Measurements from ENCODE around the gene ERF. TPM values are rescaled to one million over a fixed set of nuclear protein-coding genes. Genes with fewer than 3 reads are reported as not detected.

The ERF gene
- total RNA-seq, 1 experiment from 2014 or later, result 35.1 TPM

GRCh38 chr19:42248270-42249148 lies 6.4 kb downstream of the ERF start:
- Histone ChIP-seq H3K9me3 (replicated peaks) (no peaks in the 10 kb centered on the region), H3K27ac (no peak overlapping the region), H3K36me3 (peaks cover 6% of the 10 kb centered on the region), H3K4me3 (no peak overlapping the region), H3K27me3 (no peaks in the 10 kb centered on the region), H3K4me1 (peaks cover 2% of the 10 kb centered on the region; the same call in 1 of the 2 replicates)
- no peak for DNase-seq

DNA sequence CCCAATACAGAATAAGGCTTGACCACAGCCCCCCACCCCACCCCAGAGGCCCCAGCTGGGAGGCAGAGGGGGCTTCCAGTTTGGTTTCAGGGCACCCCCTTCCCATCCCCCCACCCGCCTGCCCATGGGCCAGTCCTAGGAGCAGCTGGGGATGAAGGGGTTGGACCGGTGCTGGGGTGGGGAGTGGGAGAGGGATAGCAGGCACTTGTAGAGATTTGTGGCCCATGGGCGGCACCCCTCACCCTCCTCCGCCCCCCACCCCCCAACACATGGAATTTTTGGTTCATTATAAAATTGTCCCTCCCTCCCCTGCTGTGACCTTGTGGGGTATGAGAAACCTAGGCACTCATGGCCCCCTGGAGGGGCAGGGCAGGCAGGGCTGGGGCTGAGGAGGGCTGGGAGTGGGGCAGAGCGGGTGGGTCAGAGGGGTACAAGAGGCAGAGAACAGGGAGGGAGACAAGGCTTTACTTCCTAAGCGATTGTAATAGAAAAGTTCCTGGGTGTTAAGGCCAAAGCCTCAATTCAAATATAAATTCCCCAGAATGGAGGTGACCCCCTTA lies 7.2 kb downstream of the ERF start:
- Histone ChIP-seq H3K4me3 (no peak overlapping the region), H3K4me1 (peaks cover 2% of the 10 kb centered on the region; the same call in 1 of the 2 replicates), H3K27me3 (no peaks in the 10 kb centered on the region), H3K27ac (no peak overlapping the region), H3K36me3 (peaks cover 6% of the 10 kb centered on the region), H3K9me3 (replicated peaks) (no peaks in the 10 kb centered on the region)
- DNase-seq, result no peak

- no peak overlapping the region for H3K4me3 ChIP-seq
- no peak for DNase-seq
- H3K9me3 ChIP-seq (replicated peaks), result no peaks in the 10 kb centered on the region
- H3K36me3 ChIP-seq, result peaks cover 6% of the 10 kb centered on the region
- H3K27me3 ChIP-seq, result no peaks in the 10 kb centered on the region
- no peak overlapping the region for H3K27ac ChIP-seq
- no peaks in the 10 kb centered on the region for H3K4me1 ChIP-seq
These were observed 7.8 kb downstream of the ERF start for GRCh38 chr19:42246922-42247639.

GRCh38 chr19:42246143-42246921 lies 8.6 kb downstream of the ERF start:
- Histone ChIP-seq H3K4me1 (no peaks in the 10 kb centered on the region; the same call in 1 of the 2 replicates), H3K4me3 (no peak overlapping the region), H3K36me3 (peaks cover 6% of the 10 kb centered on the region), H3K27ac (no peak overlapping the region), H3K9me3 (replicated peaks) (no peaks in the 10 kb centered on the region), H3K27me3 (no peaks in the 10 kb centered on the region)
- peak; percentile 46 to 57 for DNase-seq

DNA sequence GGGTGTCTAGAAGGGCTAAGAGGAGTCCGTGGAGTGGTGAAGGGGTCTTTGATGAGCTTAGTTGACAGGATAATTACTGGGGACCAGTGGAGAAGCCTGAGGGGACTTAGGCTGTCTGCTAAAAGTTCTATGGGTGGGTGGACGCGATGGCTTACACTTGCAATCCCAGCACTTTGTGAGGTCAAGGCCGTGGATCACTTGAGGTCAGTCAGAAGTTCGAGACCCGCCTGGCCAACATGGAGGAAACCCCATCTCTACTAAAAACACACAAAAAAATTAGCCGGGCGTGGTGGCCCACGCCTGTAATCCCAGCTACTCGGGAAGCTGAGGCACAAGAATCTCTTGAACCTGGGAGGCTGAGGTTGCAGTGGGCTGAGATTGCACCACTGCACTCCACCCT lies 9.7 kb downstream of the ERF start:
- peaks cover 6% of the 10 kb centered on the region for H3K36me3 ChIP-seq
- H3K27ac ChIP-seq, result no peak overlapping the region
- no peak for DNase-seq
- no peaks in the 10 kb centered on the region for H3K9me3 ChIP-seq (replicated peaks)
- H3K27me3 ChIP-seq, result no peaks in the 10 kb centered on the region
- H3K4me1 ChIP-seq, result no peaks in the 10 kb centered on the region; the same call in 1 of the 2 replicates
- H3K4me3 ChIP-seq, result no peak overlapping the region

DNA sequence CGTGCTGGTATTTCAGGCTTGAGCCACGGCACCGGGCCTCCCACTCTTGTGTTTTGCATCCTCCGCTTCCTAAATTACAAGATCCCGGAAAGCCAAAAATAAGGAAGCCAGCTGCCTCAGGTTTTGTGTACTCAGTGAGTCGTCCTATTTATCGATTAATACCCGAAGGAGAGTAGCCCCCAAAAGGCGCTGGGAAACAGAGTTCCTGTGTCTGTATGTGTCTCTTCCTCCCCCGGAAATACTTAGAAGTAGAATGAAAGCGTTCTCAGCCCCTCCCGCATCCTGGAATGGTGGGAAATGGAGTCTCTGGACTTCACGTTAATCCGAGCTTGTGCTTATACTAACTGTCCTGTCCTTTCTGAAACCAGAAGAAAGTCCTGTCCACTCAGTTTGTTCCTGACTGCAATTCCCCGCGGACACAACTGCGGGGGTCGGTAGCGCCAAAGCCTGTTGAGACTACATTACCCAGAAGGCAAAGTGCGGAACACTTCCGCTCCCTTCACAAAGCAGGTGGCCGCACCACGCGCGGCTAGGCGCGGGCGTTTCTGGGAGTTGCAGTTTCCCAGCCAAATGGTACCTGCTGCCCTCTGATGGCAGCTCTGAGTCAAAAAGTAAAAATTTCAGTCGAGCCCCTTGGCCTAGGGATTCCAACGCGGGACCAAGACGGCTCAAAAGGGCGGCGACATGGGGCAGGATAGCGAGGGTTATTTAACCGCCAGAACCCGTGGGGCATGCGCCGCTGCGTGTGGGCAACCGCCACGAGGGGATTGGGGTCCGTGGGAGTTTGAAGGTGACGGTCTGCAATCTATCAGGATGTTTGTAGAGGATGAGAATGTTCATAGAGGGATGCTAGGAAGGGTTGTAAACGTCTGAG lies 10.3 kb downstream of the ERF start:
- Histone ChIP-seq H3K9me3 (replicated peaks) (no peaks in the 10 kb centered on the region), H3K4me1 (no peaks in the 10 kb centered on the region; the same call in 1 of the 2 replicates)

DNA sequence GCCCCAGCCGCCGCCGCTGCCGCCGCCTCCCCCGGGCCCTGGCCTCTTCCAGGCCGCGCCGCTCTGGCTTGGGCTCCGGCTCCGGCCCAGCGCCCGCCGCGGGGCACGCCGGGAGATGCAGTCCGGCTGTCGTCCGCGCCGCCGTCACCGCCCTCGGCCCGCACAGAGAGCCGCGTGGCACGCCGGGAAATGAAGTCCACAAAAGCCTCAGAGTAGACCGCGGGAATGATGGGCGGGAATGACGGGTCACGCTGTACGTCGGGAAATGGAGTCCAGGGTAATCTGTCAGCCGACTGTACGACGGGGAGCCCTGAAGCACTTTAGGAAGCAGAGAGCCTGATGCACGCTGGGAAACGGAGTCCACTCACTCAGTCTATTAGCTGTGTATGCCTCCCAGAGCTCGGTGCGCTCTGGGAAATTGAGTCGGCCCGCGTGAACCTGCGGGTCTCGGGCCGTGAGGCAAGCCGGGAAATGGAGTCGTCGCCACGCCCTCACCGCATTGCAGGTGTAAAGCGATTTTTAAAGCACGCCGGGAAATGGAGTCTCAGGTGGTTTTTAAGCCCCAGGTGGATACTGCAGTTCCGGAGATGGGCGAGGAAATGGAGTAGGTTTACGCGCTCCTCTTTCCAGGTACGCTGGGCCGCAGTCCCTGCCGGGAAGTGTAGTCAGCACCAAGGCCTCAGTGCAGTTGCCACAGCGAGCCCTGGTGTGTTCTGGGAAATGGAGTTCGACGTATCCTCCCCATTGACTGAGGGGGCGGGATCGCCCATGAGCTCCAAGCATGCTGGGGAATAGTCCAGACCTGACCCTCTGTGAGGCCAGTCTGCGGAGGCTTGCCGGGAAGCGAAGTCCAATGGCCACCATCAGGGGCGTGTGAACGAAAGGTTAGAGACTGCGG lies 12.2 kb downstream of the ERF start, which contains the start of gene GSK3A:
Gene GSK3A, minus strand, starts transcription at position 91 of the 898 bp plus-strand sequence. CDS start 137 bp downstream, outside the sequence.
- DNase-seq, result peak; percentile 97 to 98
- peak within 1 kb of the TSS; percentile 70 for H3K4me3 ChIP-seq
- no peaks in the 10 kb centered on the region for H3K9me3 ChIP-seq (replicated peaks)
- peak within 1 kb of the TSS; percentile 36 for H3K27ac ChIP-seq
- H3K4me1 ChIP-seq, result no peaks in the 10 kb centered on the region; the same call in 1 of the 2 replicates
- peaks cover 3% of the 10 kb centered on the region; the same call in 1 of the 2 replicates for H3K36me3 ChIP-seq
- H3K27me3 ChIP-seq, result no peaks in the 10 kb centered on the region

More for the DNA sequence above, 10.3 kb downstream of the ERF start:
- Histone ChIP-seq H3K4me3 (peak overlapping the region; percentile 70), H3K36me3 (no peaks in the 10 kb centered on the region), H3K27ac (peak overlapping the region; percentile 22), H3K27me3 (no peaks in the 10 kb centered on the region)
- peak; percentile 93 to 96 for DNase-seq

GRCh38 chr19:42242069-42242511 lies 12.8 kb downstream of the ERF start:
- H3K9me3 ChIP-seq (replicated peaks), result no peaks in the 10 kb centered on the region
- no peaks in the 10 kb centered on the region for H3K27me3 ChIP-seq
- no peak for DNase-seq
- H3K27ac ChIP-seq, result peak overlapping the region; percentile 17; the same call in 1 of the 2 replicates
- no peaks in the 10 kb centered on the region; the same call in 1 of the 2 replicates for H3K4me1 ChIP-seq
- peak overlapping the region; percentile 70 for H3K4me3 ChIP-seq
- peaks cover 8% of the 10 kb centered on the region; the same call in 1 of the 2 replicates for H3K36me3 ChIP-seq

DNA sequence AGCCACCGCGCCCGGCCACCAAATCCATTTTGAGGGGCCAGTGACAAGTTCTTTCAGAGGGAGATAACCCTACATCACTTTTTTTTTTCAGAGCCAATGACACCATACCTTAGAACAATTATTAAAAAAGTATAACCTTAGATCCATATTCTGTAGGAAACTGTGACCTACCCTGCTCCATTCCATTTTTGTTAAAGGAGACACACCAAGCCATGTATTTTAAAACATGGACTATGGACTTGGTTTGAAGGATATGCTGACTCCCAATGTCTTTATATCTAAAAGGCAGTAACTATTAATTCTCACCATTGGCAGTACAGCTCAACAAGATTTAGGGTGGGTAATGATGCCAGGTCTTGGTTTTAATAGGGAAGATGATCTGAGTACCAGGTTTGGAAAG lies 13.6 kb downstream of the ERF start:
- Histone ChIP-seq H3K27ac (no peak overlapping the region), H3K4me1 (no peaks in the 10 kb centered on the region; the same call in 1 of the 2 replicates), H3K36me3 (peaks cover 12% of the 10 kb centered on the region; the same call in 1 of the 2 replicates), H3K27me3 (no peaks in the 10 kb centered on the region), H3K4me3 (peak overlapping the region; percentile 70), H3K9me3 (replicated peaks) (no peaks in the 10 kb centered on the region)
- DNase-seq, result no peak

GRCh38 chr19:42239544-42240220 lies 15.2 kb downstream of the ERF start:
- Histone ChIP-seq H3K27me3 (no peaks in the 10 kb centered on the region), H3K27ac (no peak overlapping the region), H3K9me3 (replicated peaks) (no peaks in the 10 kb centered on the region), H3K4me3 (no peak overlapping the region), H3K36me3 (peaks cover 21% of the 10 kb centered on the region), H3K4me1 (no peaks in the 10 kb centered on the region; the same call in 1 of the 2 replicates)
- no peak for DNase-seq

- Histone ChIP-seq H3K27ac (no peak overlapping the region), H3K4me3 (no peak overlapping the region), H3K4me1 (peaks cover 6% of the 10 kb centered on the region; the same call in 1 of the 2 replicates), H3K36me3 (peaks cover 58% of the 10 kb centered on the region), H3K9me3 (replicated peaks) (no peaks in the 10 kb centered on the region), H3K27me3 (no peaks in the 10 kb centered on the region)
- DNase-seq, result no peak
These were observed 19.7 kb downstream of the ERF start for GRCh38 chr19:42235181-42235580.

GRCh38 chr19:42234364-42234763 lies 20.6 kb downstream of the ERF start:
- Histone ChIP-seq H3K27me3 (no peaks in the 10 kb centered on the region), H3K9me3 (replicated peaks) (no peaks in the 10 kb centered on the region), H3K4me1 (peaks cover 11% of the 10 kb centered on the region; the same call in 1 of the 2 replicates), H3K36me3 (peaks cover 66% of the 10 kb centered on the region), H3K4me3 (no peak overlapping the region), H3K27ac (no peak overlapping the region)
- no peak for DNase-seq

Data from SJCRH30 (cell line).